NCI-H748 (cell line): ENCODE measurements around the gene TM9SF1.

ENCODE experiments used
- DNase-seq: peaks from one replicate; lab custom pipeline; 2025; ENCODE audit not compliant: unreplicated experiment; lab: John Stamatoyannopoulos, UW

The TM9SF1 gene

GRCh38 chr14:24195186-24196070 lies at the start of gene TM9SF1:
Gene TM9SF1 (minus strand): TSS chr14:24195441. CDS start chr14:24195019, 422 bp downstream.
- peak; percentile 85 for DNase-seq

GRCh38 chr14:24243336-24243836 lies 48.1 kb upstream of the TM9SF1 start:
- no peak for DNase-seq

GRCh38 chr14:24241829-24242443 lies 46.7 kb upstream of the TM9SF1 start:
- DNase-seq, result peak; percentile 94

DNA sequence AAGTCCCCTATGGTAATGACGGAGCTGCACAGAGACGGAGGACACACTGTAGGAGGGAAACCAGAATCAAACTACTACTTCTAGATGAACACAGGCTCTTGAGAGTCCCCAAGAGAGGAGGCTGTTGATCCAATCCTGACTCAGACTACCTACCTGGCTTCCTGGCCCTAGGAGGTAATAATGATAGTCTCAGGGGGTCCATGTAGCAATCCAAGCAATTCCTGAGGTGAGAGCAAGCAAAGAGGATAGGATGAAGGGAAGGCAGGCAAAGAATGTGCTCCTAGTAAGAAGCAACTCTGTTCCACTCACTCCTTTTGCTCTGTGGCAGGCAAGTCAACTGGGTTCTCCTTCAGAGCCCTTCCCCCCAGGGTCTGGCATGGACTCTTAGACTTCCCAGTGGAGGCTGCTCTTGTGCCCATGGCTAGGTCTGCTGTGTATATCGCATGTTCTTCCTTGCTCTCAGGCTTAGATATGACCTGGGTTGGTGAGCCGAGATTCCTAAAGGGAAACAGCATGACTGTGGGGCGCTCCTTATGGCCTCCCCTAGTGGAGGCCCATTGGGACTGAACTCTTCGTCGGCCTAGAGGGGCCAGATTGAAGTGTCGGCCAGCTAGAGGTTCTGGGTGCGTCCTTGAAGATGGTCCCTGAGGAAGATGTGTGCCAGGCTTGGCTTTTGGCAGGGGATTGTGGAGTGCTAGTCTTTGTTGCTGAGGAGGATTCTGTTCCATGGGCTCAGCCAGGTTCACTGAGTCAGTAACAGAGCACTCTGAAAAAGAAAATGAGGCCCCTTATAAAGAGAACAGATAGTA lies 45.1 kb upstream of the TM9SF1 start:
- no peak for DNase-seq

DNA sequence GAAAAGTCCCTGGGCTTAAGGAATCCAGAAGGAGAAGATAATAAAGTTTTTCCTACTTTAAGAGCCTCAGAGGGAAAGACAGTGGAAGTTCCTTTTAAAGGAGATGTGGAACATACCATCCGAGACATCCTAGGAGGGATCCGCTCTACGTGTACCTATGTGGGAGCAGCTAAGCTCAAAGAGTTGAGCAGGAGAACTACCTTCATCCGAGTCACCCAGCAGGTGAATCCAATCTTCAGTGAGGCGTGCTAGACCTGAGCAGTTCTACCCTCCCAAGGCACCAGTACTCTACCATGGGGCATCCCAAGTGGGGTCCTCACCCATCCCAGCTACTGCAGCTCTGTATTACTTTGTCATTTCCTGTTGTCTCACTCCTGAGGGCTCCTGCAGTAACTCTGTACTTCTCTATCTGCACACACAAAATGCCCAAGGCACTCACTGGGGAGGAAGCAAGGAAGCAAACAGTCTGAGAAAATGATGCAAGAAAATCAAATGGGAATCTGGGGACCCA lies 43.3 kb upstream of the TM9SF1 start:
- no peak for DNase-seq

- no peak for DNase-seq
Observed at GRCh38 chr14:24238123-24238522, 42.9 kb upstream of the TM9SF1 start.

DNA sequence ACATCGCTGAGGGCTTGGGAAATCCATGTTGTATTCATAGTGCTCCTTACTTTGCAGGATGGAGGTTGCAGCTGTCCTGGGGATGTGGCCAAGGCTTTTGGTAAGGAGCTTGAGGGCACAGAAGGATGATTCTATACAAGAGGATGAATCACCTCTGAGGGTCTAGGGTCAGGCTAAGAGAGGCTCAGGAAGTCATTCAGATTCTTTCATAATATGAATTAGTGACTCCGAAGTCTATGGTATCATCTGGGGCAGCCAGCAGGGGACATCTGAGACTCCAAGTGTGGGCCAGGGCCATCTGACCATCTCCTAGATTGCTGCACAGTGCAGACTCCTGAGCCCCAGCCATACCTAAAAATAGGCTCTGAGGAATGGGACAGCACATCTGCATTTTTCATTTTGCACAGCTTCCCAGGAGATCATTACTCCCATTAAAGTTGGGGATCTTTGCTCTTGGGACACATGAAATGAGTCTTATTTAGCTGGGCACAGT lies 42.3 kb upstream of the TM9SF1 start:
- DNase-seq, result no peak

- DNase-seq, result no peak
Observed at GRCh38 chr14:24236689-24237462, 41.6 kb upstream of the TM9SF1 start.

DNA sequence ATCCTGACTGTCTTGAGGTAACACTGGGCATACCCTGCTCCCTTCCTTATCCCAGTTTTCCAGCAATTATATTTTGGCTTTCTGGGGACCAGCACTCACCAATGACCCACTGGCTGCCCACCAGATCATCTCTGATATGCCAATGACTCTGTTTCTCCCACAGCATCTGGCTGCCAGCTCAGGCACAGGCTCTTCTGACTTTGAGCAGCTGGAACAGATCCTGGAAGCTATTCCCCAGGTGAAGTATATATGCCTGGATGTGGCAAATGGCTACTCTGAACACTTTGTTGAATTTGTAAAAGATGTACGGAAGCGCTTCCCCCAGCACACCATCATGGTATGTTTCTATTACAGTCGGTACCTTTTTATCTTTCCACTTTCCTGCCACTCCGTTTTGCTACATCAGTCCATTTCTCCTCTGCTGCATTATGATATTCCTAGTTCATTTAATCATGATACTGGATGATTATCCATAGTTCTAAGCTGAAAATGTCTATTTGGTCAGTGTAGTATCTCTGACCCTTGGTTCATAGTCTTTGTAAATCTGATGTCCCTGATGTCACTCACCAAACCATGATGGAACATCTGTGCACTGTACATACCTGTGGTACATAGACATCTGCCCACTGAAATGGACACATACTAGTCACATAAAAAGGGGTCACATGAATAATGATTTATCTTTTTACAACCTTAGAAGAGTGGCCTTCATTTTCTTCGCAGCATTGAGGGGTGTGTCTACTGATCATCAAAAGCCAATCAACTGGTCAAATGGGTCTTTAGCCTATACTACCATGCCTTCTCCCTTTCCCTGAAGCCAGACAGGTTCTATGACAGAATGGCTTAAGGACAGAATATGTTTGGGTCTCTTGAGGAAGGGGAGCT lies 40.8 kb upstream of the TM9SF1 start:
- DNase-seq, result no peak

- DNase-seq, result no peak
Observed at GRCh38 chr14:24234095-24235005, 39.1 kb upstream of the TM9SF1 start.

- peak; percentile 12 for DNase-seq
Observed at GRCh38 chr14:24233538-24233866, 38.3 kb upstream of the TM9SF1 start.

DNA sequence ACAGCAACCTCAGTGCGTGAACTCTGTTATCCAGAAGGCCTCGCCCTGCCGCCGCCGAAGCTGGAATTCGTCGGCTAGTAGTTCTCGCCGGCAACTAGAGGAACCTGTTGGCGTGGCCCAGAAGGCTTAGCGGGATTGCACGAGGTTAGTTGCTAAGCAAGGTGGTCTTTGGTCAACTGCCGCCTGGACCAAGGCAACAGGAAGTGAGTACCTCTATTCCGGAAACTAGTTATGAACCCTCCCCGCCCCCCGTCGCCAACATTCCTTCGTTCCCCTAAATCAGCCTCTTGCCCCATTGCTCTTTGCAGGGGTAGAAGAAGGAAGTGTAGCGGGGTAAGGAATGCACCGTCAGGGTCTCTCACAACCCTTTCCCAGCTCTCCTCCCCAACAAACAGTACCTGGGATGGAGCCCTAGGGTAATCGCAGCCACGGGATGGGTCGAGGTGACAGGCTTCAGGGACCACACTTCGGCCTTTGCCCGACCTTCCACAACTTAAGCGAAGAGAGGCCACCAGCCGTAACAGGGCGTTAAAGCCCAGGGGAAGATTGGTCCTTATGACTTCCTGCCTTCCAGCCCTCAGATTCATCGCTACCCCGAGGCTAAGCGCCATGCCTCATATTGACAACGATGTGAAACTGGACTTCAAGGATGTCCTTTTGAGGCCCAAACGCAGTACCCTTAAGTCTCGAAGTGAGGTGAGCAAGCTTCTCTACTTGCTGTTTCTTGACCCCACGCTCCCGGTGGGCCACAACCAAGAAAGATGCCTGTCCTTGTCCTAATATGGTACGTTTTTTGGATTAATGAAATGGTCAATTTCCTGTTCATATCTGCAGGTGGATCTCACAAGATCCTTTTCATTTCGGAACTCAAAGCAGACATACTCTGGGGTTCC lies 37.6 kb upstream of the TM9SF1 start, which contains the start of gene GMPR2:
Gene GMPR2 (plus strand): TSS at position 285 of the 893 bp plus-strand sequence. CDS start 325 bp downstream, at position 610.
- DNase-seq, result peak; percentile 31

- peak; percentile 89 for DNase-seq
Observed at GRCh38 chr14:24232121-24232644, 36.9 kb upstream of the TM9SF1 start, which contains the start of gene NEDD8. Gene NEDD8 (minus strand): TSS chr14:24232367. CDS start chr14:24232267, 100 bp downstream.

GRCh38 chr14:24231263-24232120 lies 36.3 kb upstream of the TM9SF1 start:
- peak; percentile 39 for DNase-seq

DNA sequence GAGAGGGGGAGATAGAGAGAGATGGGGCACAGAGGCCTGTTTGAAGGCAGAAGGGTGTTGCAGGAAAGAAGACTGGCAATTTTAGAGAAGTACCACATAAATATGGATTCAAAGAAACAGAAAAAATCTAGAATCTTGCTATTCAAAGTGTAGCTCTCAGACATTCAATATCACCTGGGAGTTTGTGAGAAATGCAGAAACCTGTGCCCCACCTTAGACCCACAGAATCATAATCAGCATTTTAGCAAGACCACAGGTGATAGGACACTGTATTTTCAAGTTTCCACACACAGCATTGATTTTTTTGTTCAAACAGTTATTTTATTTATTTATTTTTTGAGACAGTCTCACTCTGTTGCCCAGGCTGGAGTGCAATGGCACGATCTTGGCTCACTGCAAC lies 33.7 kb upstream of the TM9SF1 start:
- no peak for DNase-seq

DNA sequence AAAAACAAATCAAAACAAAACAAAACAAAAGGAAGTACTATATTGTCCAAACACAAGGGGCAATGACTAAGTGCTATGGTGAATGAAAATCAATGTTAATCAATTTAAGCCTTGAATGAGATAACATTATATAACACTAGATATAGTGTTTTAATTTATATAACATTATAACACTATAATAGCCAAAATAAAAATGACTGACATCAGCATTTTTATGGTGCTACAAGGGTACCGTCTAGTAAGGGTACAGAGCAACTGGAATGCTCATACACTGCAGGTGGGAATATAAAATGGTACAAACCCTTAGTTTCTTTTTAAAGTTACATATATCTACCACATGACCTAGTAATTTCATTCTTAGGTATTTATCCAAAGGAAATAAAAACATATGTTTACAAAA lies 31.2 kb upstream of the TM9SF1 start:
- no peak for DNase-seq
